Tibial nerve (tissue), 4 donors: ENCODE measurements around the gene ISG20L2.
A peak's percentile ranks its signal among the peaks of the same experiment; 100 is the strongest.

Experiments used
- EP300 ChIP-seq, 2 donors: sonication (generic); formaldehyde crosslinking; IDR thresholded peaks; one replicate each; pipeline ENCODE4 v1.6.1; 2017; ENCODE audit warnings: antibody characterized with exemption in 2 of 2, mild to moderate bottlenecking in 1 of 2
- POLR2A ChIP-seq, 2 donors: fragments of 450-650 bp; IDR thresholded peaks; one replicate each; pipeline ENCODE4 v1.6.1; 2017; ENCODE audit warnings: antibody characterized with exemption in 2 of 2, mild to moderate bottlenecking in 2 of 2, moderate library complexity in 2 of 2
- TF ChIP-seq, protein P1 (sequence below), 5 experiments: fragments of 200-600 bp in 3 of 5; fragments of 450-650 bp in 2 of 5; sonication (generic) in 3 of 5; IDR thresholded peaks; one replicate each; pipeline ENCODE4 v1.5.1; 2016 to 2019; ENCODE audit warnings: antibody characterized with exemption in 5 of 5, mild to moderate bottlenecking in 3 of 5, moderate library complexity in 2 of 5

- TF ChIP-seq POLR2A (IDR thresholded peaks at IDR 0.05) = no peak
- TF ChIP-seq EP300 (IDR thresholded peaks at IDR 0.05) = peak in 1 of 2 donors; percentile 8
- TF ChIP-seq, protein P1, sequence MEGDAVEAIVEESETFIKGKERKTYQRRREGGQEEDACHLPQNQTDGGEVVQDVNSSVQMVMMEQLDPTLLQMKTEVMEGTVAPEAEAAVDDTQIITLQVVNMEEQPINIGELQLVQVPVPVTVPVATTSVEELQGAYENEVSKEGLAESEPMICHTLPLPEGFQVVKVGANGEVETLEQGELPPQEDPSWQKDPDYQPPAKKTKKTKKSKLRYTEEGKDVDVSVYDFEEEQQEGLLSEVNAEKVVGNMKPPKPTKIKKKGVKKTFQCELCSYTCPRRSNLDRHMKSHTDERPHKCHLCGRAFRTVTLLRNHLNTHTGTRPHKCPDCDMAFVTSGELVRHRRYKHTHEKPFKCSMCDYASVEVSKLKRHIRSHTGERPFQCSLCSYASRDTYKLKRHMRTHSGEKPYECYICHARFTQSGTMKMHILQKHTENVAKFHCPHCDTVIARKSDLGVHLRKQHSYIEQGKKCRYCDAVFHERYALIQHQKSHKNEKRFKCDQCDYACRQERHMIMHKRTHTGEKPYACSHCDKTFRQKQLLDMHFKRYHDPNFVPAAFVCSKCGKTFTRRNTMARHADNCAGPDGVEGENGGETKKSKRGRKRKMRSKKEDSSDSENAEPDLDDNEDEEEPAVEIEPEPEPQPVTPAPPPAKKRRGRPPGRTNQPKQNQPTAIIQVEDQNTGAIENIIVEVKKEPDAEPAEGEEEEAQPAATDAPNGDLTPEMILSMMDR (IDR thresholded peaks at IDR 0.05) = no peak
Measured at GRCh38 chr1:156673387-156674121, 55.0 kb downstream of the ISG20L2 start.
